ENCODE data around the gene HAUS1. TPM values are rescaled to one million over a fixed set of nuclear protein-coding genes. Genes with fewer than 3 reads are reported as not detected.
"Not testable (repeated sequence)": the region's sequence is repeated elsewhere in the genome, so short reads cannot be mapped to it uniquely, and the experiment has no call there.

HAUS1 gene
- polyA plus RNA-seq, 3 donors, result 12.1 to 50.4 (median 34.6) TPM

GRCh38 chr18:46113751-46114150 lies 9.6 kb downstream of the HAUS1 start:
- Mint-ChIP-seq H3K36me3 (peaks cover 41 to 69% of the 10 kb centered on the region in 2 donors), H3K4me1 (no peaks in the 10 kb centered on the region), H3K27me3 (ENCODE audit: low read depth in 3 of 3) (peaks cover 0 to 1% (median 0%) of the 10 kb centered on the region in 3 donors), H3K9me3 (peaks cover 0 to 5% (median 0%) of the 10 kb centered on the region in 7 donors), H3K27ac (peak overlapping the region in 1 of 7 donors; percentile 4), H3K4me3 (no peak overlapping the region)
- Histone ChIP-seq H3K9me3 (replicated peaks in 1 of 2; ENCODE audit: control insufficient read depth in 1 of 2, insufficient read depth in 1 of 2, low read length in 2 of 2) (no peaks in the 10 kb centered on the region), H3K27ac (ENCODE audit: low read depth in 1 of 2, low read length in 2 of 2) (no peak overlapping the region), H4K20me1 (ENCODE audit: insufficient read depth, low read length) (no peaks in the 10 kb centered on the region), H3K4me3 (replicated peaks in 1 of 3; ENCODE audit: low read depth in 2 of 3, low read length in 3 of 3) (no peak overlapping the region), H3K9ac (ENCODE audit: insufficient read depth, low read length, poor library complexity, severe bottlenecking) (no peak overlapping the region), H3K4me2 (replicated peaks; ENCODE audit: extremely low read depth, low read length, poor library complexity, severe bottlenecking) (no peak overlapping the region), H3K4me1 (ENCODE audit: control insufficient read depth in 1 of 2, insufficient read depth in 2 of 2, low read length in 2 of 2) (no peaks in the 10 kb centered on the region), H2AFZ (ENCODE audit: insufficient read depth, low read depth, low read length, poor library complexity, severe bottlenecking) (no peak overlapping the region), H3K27me3 (ENCODE audit: control insufficient read depth in 2 of 2, insufficient read depth in 2 of 2, low read length in 2 of 2) (no peaks in the 10 kb centered on the region), H3K79me2 (ENCODE audit: insufficient read depth, low read length) (peaks cover 16% of the 10 kb centered on the region), H3K36me3 (replicated peaks in 1 of 2; ENCODE audit: control insufficient read depth in 1 of 2, insufficient read depth in 2 of 2, low read length in 2 of 2) (peaks cover 23 to 66% of the 10 kb centered on the region in 2 donors)
- intact Hi-C loops (cut with micrococcal nuclease), result no loop called here
- WGBS (ENCODE audit: insufficient coverage), result no CpG with 5 or more reads among the region's 1 CpG
- DNase-seq, result no peak
- TF ChIP-seq CTCF (IDR thresholded peaks at IDR 0.05), result no peak

GRCh38 chr18:46126625-46127024 lies 22.4 kb downstream of the HAUS1 start:
- H3K27ac Mint-ChIP-seq; DNase-seq; H2AFZ ChIP-seq (ENCODE audit: insufficient read depth, low read depth, low read length, poor library complexity, severe bottlenecking); H3K9me3 Mint-ChIP-seq; intact Hi-C loops (cut with micrococcal nuclease); H3K4me3 ChIP-seq (replicated peaks in 1 of 3; ENCODE audit: low read depth in 2 of 3, low read length in 3 of 3); H3K79me2 ChIP-seq (ENCODE audit: insufficient read depth, low read length); H3K9ac ChIP-seq (ENCODE audit: insufficient read depth, low read length, poor library complexity, severe bottlenecking); H3K27me3 Mint-ChIP-seq (ENCODE audit: low read depth in 3 of 3); H3K4me3 Mint-ChIP-seq; H3K9me3 ChIP-seq (replicated peaks in 1 of 2; ENCODE audit: control insufficient read depth in 1 of 2, insufficient read depth in 1 of 2, low read length in 2 of 2); H3K4me1 ChIP-seq (ENCODE audit: control insufficient read depth in 1 of 2, insufficient read depth in 2 of 2, low read length in 2 of 2); H4K20me1 ChIP-seq (ENCODE audit: insufficient read depth, low read length); H3K4me1 Mint-ChIP-seq; H3K27me3 ChIP-seq (ENCODE audit: control insufficient read depth in 2 of 2, insufficient read depth in 2 of 2, low read length in 2 of 2); H3K27ac ChIP-seq (ENCODE audit: low read depth in 1 of 2, low read length in 2 of 2); H3K4me2 ChIP-seq (replicated peaks; ENCODE audit: extremely low read depth, low read length, poor library complexity, severe bottlenecking): not testable (repeated sequence)
- peaks cover 69 to 82% of the 10 kb centered on the region in 2 donors for H3K36me3 ChIP-seq (replicated peaks in 1 of 2; ENCODE audit: control insufficient read depth in 1 of 2, insufficient read depth in 2 of 2, low read length in 2 of 2)
- peaks cover 68 to 88% of the 10 kb centered on the region in 2 donors for H3K36me3 Mint-ChIP-seq
- 80% methylated on average over 1 of the region's 4 CpGs for WGBS (ENCODE audit: insufficient coverage)

Data from CD14-positive monocyte (primary cell).